CD4-positive, alpha-beta T cell treated with Interleukin-4 for 4 hours (primary cell): ENCODE measurements around the gene CHN2.

Experiments
- DNase-seq: peaks from one replicate; pipeline ENCODE4 v3.0.0-alpha.2; 2020

Gene CHN2

GRCh38 chr7:29412912-29413311 is 218.3 kb downstream of the CHN2 start:
- DNase-seq = no peak

- DNase-seq = no peak
Observed at GRCh38 chr7:29413626-29414136, 219.1 kb downstream of the CHN2 start.

DNA sequence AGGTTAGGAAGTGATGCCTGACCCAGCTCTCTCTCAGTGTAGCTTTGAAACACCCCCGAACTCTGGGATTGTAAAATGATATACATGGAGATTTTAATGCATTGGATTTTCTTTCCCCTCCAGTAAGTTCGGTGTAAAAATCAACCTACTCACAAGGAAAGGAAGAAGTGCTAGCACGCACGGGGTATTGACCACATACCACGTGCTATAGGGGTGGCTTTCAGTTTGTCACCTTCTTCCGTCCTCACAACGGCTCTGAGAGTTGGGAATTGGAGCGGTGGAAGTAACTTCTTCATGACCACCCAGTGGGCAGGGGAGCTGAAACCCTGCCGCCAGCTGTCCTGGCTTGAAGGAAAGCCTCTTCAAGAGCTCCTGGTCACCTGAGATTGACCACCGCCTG is 219.6 kb downstream of the CHN2 start:
- no peak for DNase-seq

DNA sequence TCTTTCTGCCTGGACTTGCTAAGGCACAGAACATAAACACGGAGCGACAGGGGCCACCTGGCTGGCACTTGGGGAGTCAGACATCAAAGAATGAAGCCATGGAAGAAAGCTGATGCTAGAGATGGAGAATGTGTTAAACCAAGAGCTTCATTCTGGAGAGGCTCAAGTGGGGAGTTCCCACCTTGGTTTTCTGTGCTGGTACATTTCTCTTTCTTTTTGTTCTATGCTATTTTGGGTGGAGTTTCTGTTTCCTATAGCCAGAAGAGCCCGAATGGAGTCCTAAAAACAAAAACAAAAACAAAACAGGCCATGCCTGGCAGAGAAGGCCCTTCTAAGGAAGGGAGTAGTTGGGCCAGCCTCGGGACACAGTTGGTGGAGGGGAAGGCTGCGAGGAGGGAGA is 220.6 kb downstream of the CHN2 start:
- DNase-seq = no peak

- DNase-seq = no peak
Observed at GRCh38 chr7:29416276-29416937, 221.8 kb downstream of the CHN2 start.

- DNase-seq = no peak
Observed at GRCh38 chr7:29416938-29417305, 222.3 kb downstream of the CHN2 start.

- DNase-seq = no peak
Observed at GRCh38 chr7:29418056-29418455, 223.5 kb downstream of the CHN2 start.

DNA sequence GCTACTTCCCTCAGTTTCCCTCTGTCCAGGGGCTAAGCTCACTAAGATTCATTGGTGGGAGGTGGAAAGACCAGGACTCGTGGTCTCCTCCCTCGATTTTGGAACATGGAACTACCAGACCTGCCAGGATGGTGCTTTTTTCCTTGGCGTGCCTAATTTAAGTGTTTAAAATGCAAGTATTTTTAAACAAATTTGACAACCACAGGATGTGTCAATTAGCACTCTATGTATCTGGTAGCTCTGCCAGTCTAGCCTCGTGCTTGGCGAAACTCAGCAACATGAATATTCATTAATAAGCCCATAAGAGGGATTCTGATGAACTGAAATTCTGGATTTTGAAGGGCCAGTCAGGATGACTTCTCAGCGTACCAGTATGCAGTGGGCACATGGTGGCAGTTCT is 224.1 kb downstream of the CHN2 start:
- DNase-seq = no peak

- no peak for DNase-seq
Observed at GRCh38 chr7:29420011-29420410, 225.4 kb downstream of the CHN2 start.

DNA sequence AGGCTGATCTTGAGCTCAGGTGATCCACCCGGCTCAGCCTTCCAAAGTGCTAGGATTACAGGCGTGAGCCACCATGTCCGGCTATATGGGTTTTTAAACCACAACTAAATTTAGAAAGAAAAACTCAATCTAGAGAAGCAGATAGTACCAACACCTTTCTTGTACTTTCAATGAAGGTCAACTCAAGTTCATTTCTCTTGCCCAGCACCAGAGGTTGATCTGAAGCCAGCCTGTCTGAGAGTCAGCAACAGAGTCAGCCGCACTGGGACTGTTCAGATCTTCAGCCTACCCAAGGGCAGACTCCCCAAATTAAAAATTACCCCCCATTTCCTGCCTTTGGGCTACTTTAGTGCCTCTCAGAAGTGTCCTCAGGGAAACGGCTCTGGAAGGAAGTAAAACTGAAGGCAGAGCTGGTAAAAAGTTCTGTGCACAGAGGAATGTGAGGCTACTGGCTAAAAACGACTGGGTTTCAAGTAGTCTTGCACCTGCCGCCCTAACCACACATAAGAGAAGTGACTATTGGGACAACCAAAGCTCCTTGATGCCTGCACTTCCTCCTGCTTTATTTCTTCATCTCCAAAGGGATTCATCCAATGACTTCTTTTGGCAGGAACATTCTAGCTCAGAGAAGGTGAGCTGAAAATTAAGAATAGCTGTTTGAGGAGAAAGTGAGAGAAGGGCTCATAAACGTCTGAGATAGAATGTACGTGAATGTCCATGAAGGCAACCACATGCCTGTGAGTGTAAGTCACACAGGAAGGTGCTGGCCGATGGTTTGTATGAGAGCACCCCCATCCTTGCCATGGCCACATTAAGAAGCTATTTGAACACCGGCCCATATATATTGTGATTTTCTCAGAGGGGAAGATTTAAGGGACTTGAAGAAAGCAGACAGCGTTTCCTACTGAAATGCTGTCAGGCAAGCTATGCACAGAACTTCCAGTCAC is 226.7 kb downstream of the CHN2 start:
- DNase-seq = no peak

DNA sequence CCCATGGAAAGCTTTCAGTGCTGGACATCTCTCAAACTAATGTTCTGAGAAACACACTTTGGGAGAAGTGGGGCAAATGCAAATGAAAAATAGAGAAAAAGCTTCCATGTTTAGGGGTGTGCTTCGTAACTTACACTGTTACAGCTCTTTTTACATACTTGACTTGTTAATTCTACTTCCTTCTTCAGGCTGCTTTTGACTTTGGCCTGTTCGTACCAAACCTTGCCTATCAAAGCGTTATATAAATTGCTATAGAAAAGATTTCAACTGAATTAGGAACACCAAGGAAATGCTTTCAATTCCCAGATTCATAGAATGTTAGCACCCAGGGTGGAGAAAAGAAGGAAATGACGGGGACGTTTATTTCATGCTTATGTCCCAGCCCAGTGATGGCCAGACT is 228.3 kb downstream of the CHN2 start:
- DNase-seq = no peak

- no peak for DNase-seq
Observed at GRCh38 chr7:29424295-29424983, 229.9 kb downstream of the CHN2 start.

GRCh38 chr7:29424984-29425309 is 230.4 kb downstream of the CHN2 start:
- DNase-seq = no peak

- DNase-seq = no peak
Observed at GRCh38 chr7:29426587-29426986, 232.0 kb downstream of the CHN2 start.

DNA sequence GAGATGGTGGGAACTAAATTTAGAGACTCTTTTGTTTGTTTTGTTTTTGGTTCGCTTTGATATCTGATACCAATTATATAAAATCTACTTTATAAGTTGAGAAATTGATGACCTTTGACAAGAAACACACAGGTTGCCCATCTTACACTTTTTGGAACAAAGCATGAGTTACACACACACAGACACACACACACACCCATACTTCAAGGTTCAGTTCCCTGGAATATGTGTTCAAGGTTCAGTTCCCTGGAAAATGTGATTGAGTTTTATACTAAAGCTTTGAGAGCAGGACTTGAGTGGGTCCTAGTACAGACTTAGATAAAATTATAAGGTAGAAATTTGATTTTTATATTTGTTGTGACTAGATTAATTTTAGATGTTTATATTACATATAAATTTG is 234.8 kb downstream of the CHN2 start:
- DNase-seq = no peak

DNA sequence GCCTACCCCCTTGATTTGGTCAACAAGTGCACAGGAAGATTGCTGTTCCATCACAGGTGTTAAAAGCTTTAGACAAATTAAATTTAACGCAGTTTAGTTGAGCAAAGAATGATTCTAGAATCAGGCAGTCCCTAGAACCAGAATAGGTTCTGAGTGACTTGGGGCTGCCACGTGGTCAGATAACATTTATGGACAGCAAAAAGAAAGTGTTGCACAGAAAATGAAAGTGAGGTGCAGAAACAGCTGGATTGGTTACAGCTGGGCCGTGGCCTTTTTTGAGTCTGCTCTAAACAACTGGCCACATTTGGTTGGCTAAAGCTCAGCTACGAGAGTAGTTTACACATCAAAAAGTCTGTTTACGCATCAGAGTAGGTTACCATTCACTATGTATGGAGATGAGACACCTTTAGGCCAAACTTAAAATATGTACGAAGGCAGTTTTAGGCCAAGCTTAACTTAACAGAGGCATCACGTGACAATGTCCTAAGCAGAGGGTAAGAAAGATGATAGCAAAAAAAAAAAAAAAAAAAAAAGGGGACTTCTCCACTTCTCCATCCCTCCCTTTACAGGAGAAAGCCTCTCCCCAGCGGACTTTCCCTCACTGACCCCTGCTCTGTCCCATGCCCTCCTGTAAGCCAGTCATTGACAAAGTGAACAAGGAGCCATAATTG is 235.8 kb downstream of the CHN2 start:
- no peak for DNase-seq

GRCh38 chr7:29431686-29432085 is 237.1 kb downstream of the CHN2 start:
- DNase-seq = no peak

DNA sequence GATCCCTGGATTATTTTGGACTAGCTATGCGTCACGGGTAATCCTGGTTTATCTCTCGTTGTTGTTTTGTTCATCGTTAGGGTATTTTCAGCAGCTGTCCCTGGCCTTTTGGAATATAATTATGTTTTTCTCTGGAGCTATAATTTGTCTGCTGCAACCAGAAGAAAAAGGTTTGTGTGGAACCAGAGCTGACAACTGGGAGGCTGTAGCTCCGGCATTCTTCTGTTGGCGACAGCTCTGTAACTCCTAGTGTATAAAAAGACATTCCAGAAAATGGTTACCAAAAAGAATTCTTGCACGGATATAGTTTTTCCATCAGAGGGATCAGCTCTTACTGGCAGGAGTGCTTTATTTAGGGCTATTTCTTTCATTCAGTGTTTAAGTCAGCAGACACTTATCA is 238.1 kb downstream of the CHN2 start:
- DNase-seq = no peak

DNA sequence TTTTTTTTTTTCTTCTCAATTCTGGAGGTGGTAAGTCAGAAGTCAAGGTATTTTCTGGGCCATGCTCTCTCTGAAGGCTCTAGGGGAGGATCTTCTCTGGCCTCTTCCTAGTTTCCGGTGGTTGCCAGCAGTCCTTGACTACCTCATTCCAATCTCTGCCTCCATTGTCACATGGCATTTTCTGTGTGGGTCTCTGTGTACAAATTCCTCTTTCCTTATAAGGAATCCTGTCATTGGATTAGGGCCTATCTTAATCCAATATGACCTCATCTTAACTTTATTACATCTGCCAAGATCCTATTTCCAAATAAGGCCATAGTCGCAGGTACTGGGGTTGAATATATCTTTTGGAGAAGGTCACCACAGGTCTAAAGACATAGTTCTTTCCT is 239.8 kb downstream of the CHN2 start:
- no peak for DNase-seq

DNA sequence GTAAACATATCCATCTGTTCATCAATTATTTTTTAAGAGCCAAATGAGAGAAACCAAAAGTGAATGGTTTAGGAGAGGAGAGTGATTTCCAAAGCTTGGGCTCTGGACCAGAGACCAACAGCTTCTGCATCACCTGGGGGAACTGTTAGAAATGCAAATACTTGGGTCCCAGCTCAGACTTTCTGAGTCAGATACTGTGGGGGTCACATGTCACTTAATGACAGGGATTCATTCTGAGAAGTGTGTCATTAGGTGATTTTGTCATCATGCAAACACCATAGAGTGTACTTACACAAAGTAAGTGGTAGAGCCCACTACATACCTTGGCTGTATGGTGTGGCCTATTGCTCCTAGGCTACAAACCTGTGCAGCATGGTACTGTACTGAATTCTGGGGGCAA is 240.6 kb downstream of the CHN2 start:
- DNase-seq = no peak

DNA sequence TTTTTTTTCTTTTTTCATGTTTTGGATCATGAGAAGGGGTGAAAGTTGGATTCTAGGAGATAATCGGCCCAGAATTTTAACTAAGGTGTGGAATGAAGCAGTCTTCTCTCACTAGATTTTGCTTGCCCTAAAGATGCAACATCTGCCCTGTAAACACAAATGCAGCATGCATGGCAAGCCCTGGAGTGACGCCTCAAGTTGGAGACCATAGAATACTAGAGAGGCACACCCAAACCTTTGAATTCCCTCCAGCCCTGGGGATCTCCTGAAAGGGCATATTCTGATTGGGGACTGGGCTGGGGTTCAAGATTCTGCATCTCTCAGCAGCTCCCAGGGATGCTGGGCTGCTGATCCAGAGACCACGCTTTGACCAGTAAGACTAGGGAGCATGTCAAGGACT is 241.3 kb downstream of the CHN2 start:
- DNase-seq = no peak

DNA sequence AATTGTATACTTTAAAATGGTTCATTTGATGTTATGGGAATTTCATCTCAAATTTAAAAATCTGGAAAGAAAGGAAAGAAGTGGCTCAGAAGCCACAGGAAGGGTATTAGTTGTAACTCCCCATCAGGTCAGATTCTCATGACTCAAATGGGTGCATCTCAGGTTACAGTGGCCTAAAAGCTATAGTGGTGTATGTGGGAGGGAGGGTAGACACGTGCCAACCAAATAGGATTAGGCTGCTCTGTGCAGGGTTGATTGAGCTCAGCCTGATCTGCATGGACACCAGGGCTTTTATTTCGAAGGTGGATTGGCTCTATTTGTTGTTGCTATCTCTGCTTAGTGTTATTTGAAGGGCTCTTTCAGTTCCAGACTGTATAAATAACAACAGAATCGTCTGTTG is 247.6 kb downstream of the CHN2 start:
- DNase-seq = no peak

- DNase-seq = no peak
Observed at GRCh38 chr7:29443552-29443951, 249.0 kb downstream of the CHN2 start.
